Activated naive CD4-positive, alpha-beta T cell treated with anti-CD3 and anti-CD28 coated beads, Interleukin-2, amount 10 ng/mL, durations not matched to agents 7 days and 5 days (primary cell): ENCODE data around the gene FOXS1.

Experiments used
- CTCF ChIA-PET: fragments of 350-600 bp; sonication (Branson Sonifier 250); formaldehyde crosslinking; loops from one replicate; lab custom pipeline; 2021; ENCODE audit warnings: antibody characterized with exemption; lab: Charles Lee
- DNase-seq: peaks from one replicate; pipeline ENCODE4 v3.0.0-alpha.2; 2020
- H3K27ac Mint-ChIP-seq: one replicate; pipeline ENCODE4 v1.8.0; 2021; ENCODE audit warnings: mild to moderate bottlenecking, moderate library complexity, mixed read lengths
- H3K27me3 Mint-ChIP-seq: one replicate; pipeline ENCODE4 v1.8.0; 2021; ENCODE audit warnings: mild to moderate bottlenecking, mixed read lengths
- H3K36me3 Mint-ChIP-seq: one replicate; pipeline ENCODE4 v1.8.0; 2021; ENCODE audit warnings: mixed read lengths
- H3K4me1 Mint-ChIP-seq: one replicate; pipeline ENCODE4 v1.8.0; 2021; ENCODE audit warnings: mixed read lengths
- H3K4me3 Mint-ChIP-seq: one replicate; pipeline ENCODE4 v1.8.0; 2021; ENCODE audit warnings: mild to moderate bottlenecking, moderate library complexity, mixed read lengths
- H3K9me3 Mint-ChIP-seq: one replicate; pipeline ENCODE4 v1.8.0; 2021; ENCODE audit warnings: mixed read lengths

The FOXS1 gene

GRCh38 chr20:31868853-31869672 is 23.7 kb upstream of the FOXS1 start:
- H3K9me3 Mint-ChIP-seq = no peaks in the 10 kb centered on the region
- H3K27me3 Mint-ChIP-seq = peaks cover 63% of the 10 kb centered on the region
- H3K4me1 Mint-ChIP-seq = peaks cover 12% of the 10 kb centered on the region
- no peak overlapping the region for H3K27ac Mint-ChIP-seq
- no peak for DNase-seq
- CTCF ChIA-PET = interaction anchor here (1.1 kb wide), 1 partner anchor 17 kb away, joined by 3 read pairs; no protein-coding TSS in a partner anchor
- peak overlapping the region; percentile 10 for H3K4me3 Mint-ChIP-seq
- peaks cover 3% of the 10 kb centered on the region for H3K36me3 Mint-ChIP-seq

GRCh38 chr20:31866221-31866620 is 20.8 kb upstream of the FOXS1 start:
- Mint-ChIP-seq H3K4me3 (no peak overlapping the region), H3K4me1 (peaks cover 17% of the 10 kb centered on the region), H3K27ac (no peak overlapping the region), H3K36me3 (peaks cover 3% of the 10 kb centered on the region), H3K9me3 (no peaks in the 10 kb centered on the region), H3K27me3 (peaks cover 39% of the 10 kb centered on the region)
- no peak for DNase-seq
- CTCF ChIA-PET = no interaction called here

GRCh38 chr20:31864521-31865400 is 19.4 kb upstream of the FOXS1 start:
- no peak overlapping the region for H3K27ac Mint-ChIP-seq
- peaks cover under 1% of the 10 kb centered on the region for H3K36me3 Mint-ChIP-seq
- DNase-seq = no peak
- H3K4me3 Mint-ChIP-seq = no peak overlapping the region
- peaks cover 16% of the 10 kb centered on the region for H3K4me1 Mint-ChIP-seq
- CTCF ChIA-PET = interaction anchor here (0.6 kb wide), 1 partner anchor 10 kb away, joined by 4 read pairs; no protein-coding TSS in a partner anchor
- H3K9me3 Mint-ChIP-seq = no peaks in the 10 kb centered on the region
- peaks cover 25% of the 10 kb centered on the region for H3K27me3 Mint-ChIP-seq

GRCh38 chr20:31863296-31864085 is 18.1 kb upstream of the FOXS1 start:
- CTCF ChIA-PET = interaction anchor here (0.9 to 1.9 kb wide), 2 partner anchors 9 to 11 kb away, joined by 3 to 9 read pairs; no protein-coding TSS in a partner anchor
- Mint-ChIP-seq H3K27ac (no peak overlapping the region), H3K36me3 (no peaks in the 10 kb centered on the region), H3K4me1 (peaks cover 19% of the 10 kb centered on the region), H3K9me3 (no peaks in the 10 kb centered on the region), H3K27me3 (peaks cover 12% of the 10 kb centered on the region), H3K4me3 (no peak overlapping the region)
- no peak for DNase-seq

- H3K36me3 Mint-ChIP-seq = no peaks in the 10 kb centered on the region
- H3K27me3 Mint-ChIP-seq = peaks cover 6% of the 10 kb centered on the region
- no peak for DNase-seq
- CTCF ChIA-PET = interaction anchor here (1.9 kb wide), 1 partner anchor 10 kb away, joined by 9 read pairs; no protein-coding TSS in a partner anchor
- H3K4me3 Mint-ChIP-seq = no peak overlapping the region
- H3K27ac Mint-ChIP-seq = no peak overlapping the region
- H3K9me3 Mint-ChIP-seq = no peaks in the 10 kb centered on the region
- peaks cover 27% of the 10 kb centered on the region for H3K4me1 Mint-ChIP-seq
Measured at GRCh38 chr20:31862506-31862905, 17.1 kb upstream of the FOXS1 start.

GRCh38 chr20:31862157-31862470 is 16.7 kb upstream of the FOXS1 start:
- Mint-ChIP-seq H3K36me3 (no peaks in the 10 kb centered on the region), H3K27ac (no peak overlapping the region), H3K9me3 (no peaks in the 10 kb centered on the region), H3K4me1 (peaks cover 28% of the 10 kb centered on the region), H3K4me3 (peak overlapping the region; percentile 25), H3K27me3 (peaks cover 4% of the 10 kb centered on the region)
- CTCF ChIA-PET = interaction anchor here (1.9 kb wide), 1 partner anchor 9 kb away, joined by 9 read pairs; no protein-coding TSS in a partner anchor
- no peak for DNase-seq

GRCh38 chr20:31861385-31862156 is 16.2 kb upstream of the FOXS1 start:
- H3K9me3 Mint-ChIP-seq = no peaks in the 10 kb centered on the region
- H3K27ac Mint-ChIP-seq = no peak overlapping the region
- H3K36me3 Mint-ChIP-seq = no peaks in the 10 kb centered on the region
- no peaks in the 10 kb centered on the region for H3K27me3 Mint-ChIP-seq
- peak overlapping the region; percentile 25 for H3K4me3 Mint-ChIP-seq
- peaks cover 28% of the 10 kb centered on the region for H3K4me1 Mint-ChIP-seq
- peak; percentile 77 for DNase-seq
- CTCF ChIA-PET = no interaction called here

GRCh38 chr20:31861135-31861384 is 15.7 kb upstream of the FOXS1 start:
- H3K4me1 Mint-ChIP-seq = peaks cover 28% of the 10 kb centered on the region
- H3K27ac Mint-ChIP-seq = no peak overlapping the region
- no peak for DNase-seq
- CTCF ChIA-PET = interaction anchor here (0.9 to 1.8 kb wide), 3 partner anchors 10 to 91 kb away, joined by 3 to 6 read pairs (median 4); partner anchors contain the start of gene PDRG1
- H3K4me3 Mint-ChIP-seq = peak overlapping the region; percentile 18
- H3K9me3 Mint-ChIP-seq = no peaks in the 10 kb centered on the region
- no peaks in the 10 kb centered on the region for H3K36me3 Mint-ChIP-seq
- no peaks in the 10 kb centered on the region for H3K27me3 Mint-ChIP-seq

GRCh38 chr20:31860390-31861134 is 15.2 kb upstream of the FOXS1 start:
- Mint-ChIP-seq H3K27ac (no peak overlapping the region), H3K4me3 (peak overlapping the region; percentile 21), H3K36me3 (no peaks in the 10 kb centered on the region), H3K9me3 (no peaks in the 10 kb centered on the region), H3K4me1 (peaks cover 28% of the 10 kb centered on the region), H3K27me3 (no peaks in the 10 kb centered on the region)
- DNase-seq = no peak
- CTCF ChIA-PET = interaction anchor here (0.9 to 1.8 kb wide), 3 partner anchors 9 to 91 kb away, joined by 3 to 6 read pairs (median 4); partner anchors contain the start of gene PDRG1

GRCh38 chr20:31859998-31860380 is 14.6 kb upstream of the FOXS1 start:
- Mint-ChIP-seq H3K36me3 (no peaks in the 10 kb centered on the region), H3K4me3 (no peak overlapping the region), H3K4me1 (peaks cover 28% of the 10 kb centered on the region), H3K9me3 (no peaks in the 10 kb centered on the region), H3K27ac (no peak overlapping the region), H3K27me3 (no peaks in the 10 kb centered on the region)
- DNase-seq = no peak
- CTCF ChIA-PET = interaction anchor here (0.9 to 1.8 kb wide), 4 partner anchors 9 to 92 kb away, joined by 3 to 6 read pairs (median 4); partner anchors contain the start of gene PDRG1

- no peaks in the 10 kb centered on the region for H3K9me3 Mint-ChIP-seq
- no peak overlapping the region for H3K27ac Mint-ChIP-seq
- CTCF ChIA-PET = interaction anchor here (0.9 to 1.8 kb wide), 4 partner anchors 8 to 92 kb away, joined by 3 to 6 read pairs (median 4); partner anchors contain the start of gene PDRG1
- no peak overlapping the region for H3K4me3 Mint-ChIP-seq
- no peaks in the 10 kb centered on the region for H3K27me3 Mint-ChIP-seq
- H3K36me3 Mint-ChIP-seq = no peaks in the 10 kb centered on the region
- peaks cover 28% of the 10 kb centered on the region for H3K4me1 Mint-ChIP-seq
- DNase-seq = no peak
Measured at GRCh38 chr20:31859266-31859997, 14.0 kb upstream of the FOXS1 start.

GRCh38 chr20:31858760-31859083 is 13.3 kb upstream of the FOXS1 start:
- no peak overlapping the region for H3K4me3 Mint-ChIP-seq
- CTCF ChIA-PET = interaction anchor here (0.9 to 1.3 kb wide), 2 partner anchors 12 to 36 kb away, joined by 3 to 4 read pairs; no protein-coding TSS in a partner anchor
- no peak overlapping the region for H3K27ac Mint-ChIP-seq
- H3K4me1 Mint-ChIP-seq = peaks cover 28% of the 10 kb centered on the region
- no peak for DNase-seq
- H3K27me3 Mint-ChIP-seq = peaks cover 3% of the 10 kb centered on the region
- H3K36me3 Mint-ChIP-seq = no peaks in the 10 kb centered on the region
- no peaks in the 10 kb centered on the region for H3K9me3 Mint-ChIP-seq
